Measurements from ENCODE around the gene MMD.

Gene MMD

GRCh38 chr17:55421179-55421934 is at the start of gene MMD:
Gene MMD, minus strand, starts transcription at chr17:55421835. Its CDS starts 140 bp downstream, at chr17:55421695.
- TF ChIP-seq USF1 (IDR thresholded peaks at IDR 0.05) (no peak), REST (IDR thresholded peaks at IDR 0.05; ENCODE audit: low read depth) (no peak), NFIC (IDR thresholded peaks at IDR 0.05) (no peak), EP300 (IDR thresholded peaks at IDR 0.05; ENCODE audit: borderline replicate concordance) (no peak), RAD21 (IDR thresholded peaks at IDR 0.05; ENCODE audit: low read depth) (no peak), MAX (IDR thresholded peaks at IDR 0.05) (0 out of 2 replicates have a peak, but pooled peaks have one; percentile 7), ZBTB7A (IDR thresholded peaks at IDR 0.05; ENCODE audit: low read depth) (peak; percentile 7; the same call in 1 of the 2 replicates)

GRCh38 chr17:55466671-55467070 is 45.0 kb upstream of the MMD start:
- TF ChIP-seq EGR1 (IDR thresholded peaks at IDR 0.05): no peak
- no peak for TF ChIP-seq USF1 (IDR thresholded peaks at IDR 0.05)
- TF ChIP-seq MAX (IDR thresholded peaks at IDR 0.05): no peak
- TF ChIP-seq YY1 (IDR thresholded peaks at IDR 0.05; ENCODE audit: low read depth): no peak
- no peak for TF ChIP-seq FOXM1 (IDR thresholded peaks at IDR 0.05; ENCODE audit: borderline replicate concordance, low read depth)
- no peak for TF ChIP-seq CEBPB (IDR thresholded peaks at IDR 0.05)
- TF ChIP-seq TCF12 (IDR thresholded peaks at IDR 0.05; ENCODE audit: low read depth): no peak
- no peak for TF ChIP-seq TAF1 (IDR thresholded peaks at IDR 0.05; ENCODE audit: low read depth)

GRCh38 chr17:55463600-55463999 is 42.0 kb upstream of the MMD start:
- TF ChIP-seq TEAD4 (IDR thresholded peaks at IDR 0.05) (no peak), CREB1 (IDR thresholded peaks at IDR 0.05; ENCODE audit: low read depth) (no peak), EP300 (IDR thresholded peaks at IDR 0.05; ENCODE audit: borderline replicate concordance) (no peak), ZBTB7A (IDR thresholded peaks at IDR 0.05; ENCODE audit: low read depth) (no peak), USF1 (IDR thresholded peaks at IDR 0.05) (no peak), TCF12 (IDR thresholded peaks at IDR 0.05; ENCODE audit: low read depth) (no peak), EGR1 (IDR thresholded peaks at IDR 0.05) (no peak), TAF1 (IDR thresholded peaks at IDR 0.05; ENCODE audit: low read depth) (no peak), YY1 (IDR thresholded peaks at IDR 0.05; ENCODE audit: low read depth) (no peak), NFIC (IDR thresholded peaks at IDR 0.05) (no peak), CEBPB (IDR thresholded peaks at IDR 0.05) (no peak), RAD21 (IDR thresholded peaks at IDR 0.05; ENCODE audit: low read depth) (no peak), MAX (IDR thresholded peaks at IDR 0.05) (no peak), REST (IDR thresholded peaks at IDR 0.05; ENCODE audit: low read depth) (no peak), FOXM1 (IDR thresholded peaks at IDR 0.05; ENCODE audit: borderline replicate concordance, low read depth) (no peak)

- no peak for TF ChIP-seq TCF12 (IDR thresholded peaks at IDR 0.05; ENCODE audit: low read depth)
- TF ChIP-seq EGR1 (IDR thresholded peaks at IDR 0.05): no peak
- TF ChIP-seq TAF1 (IDR thresholded peaks at IDR 0.05; ENCODE audit: low read depth): no peak
- TF ChIP-seq USF1 (IDR thresholded peaks at IDR 0.05): no peak
- no peak for TF ChIP-seq YY1 (IDR thresholded peaks at IDR 0.05; ENCODE audit: low read depth)
- no peak for TF ChIP-seq NFIC (IDR thresholded peaks at IDR 0.05)
- TF ChIP-seq TEAD4 (IDR thresholded peaks at IDR 0.05): no peak
- no peak for TF ChIP-seq FOXM1 (IDR thresholded peaks at IDR 0.05; ENCODE audit: borderline replicate concordance, low read depth)
- no peak for TF ChIP-seq REST (IDR thresholded peaks at IDR 0.05; ENCODE audit: low read depth)
Measured at GRCh38 chr17:55462711-55463110, 41.1 kb upstream of the MMD start.
